ENCODE measurements around the gene ATG13.

The ATG13 gene

DNA sequence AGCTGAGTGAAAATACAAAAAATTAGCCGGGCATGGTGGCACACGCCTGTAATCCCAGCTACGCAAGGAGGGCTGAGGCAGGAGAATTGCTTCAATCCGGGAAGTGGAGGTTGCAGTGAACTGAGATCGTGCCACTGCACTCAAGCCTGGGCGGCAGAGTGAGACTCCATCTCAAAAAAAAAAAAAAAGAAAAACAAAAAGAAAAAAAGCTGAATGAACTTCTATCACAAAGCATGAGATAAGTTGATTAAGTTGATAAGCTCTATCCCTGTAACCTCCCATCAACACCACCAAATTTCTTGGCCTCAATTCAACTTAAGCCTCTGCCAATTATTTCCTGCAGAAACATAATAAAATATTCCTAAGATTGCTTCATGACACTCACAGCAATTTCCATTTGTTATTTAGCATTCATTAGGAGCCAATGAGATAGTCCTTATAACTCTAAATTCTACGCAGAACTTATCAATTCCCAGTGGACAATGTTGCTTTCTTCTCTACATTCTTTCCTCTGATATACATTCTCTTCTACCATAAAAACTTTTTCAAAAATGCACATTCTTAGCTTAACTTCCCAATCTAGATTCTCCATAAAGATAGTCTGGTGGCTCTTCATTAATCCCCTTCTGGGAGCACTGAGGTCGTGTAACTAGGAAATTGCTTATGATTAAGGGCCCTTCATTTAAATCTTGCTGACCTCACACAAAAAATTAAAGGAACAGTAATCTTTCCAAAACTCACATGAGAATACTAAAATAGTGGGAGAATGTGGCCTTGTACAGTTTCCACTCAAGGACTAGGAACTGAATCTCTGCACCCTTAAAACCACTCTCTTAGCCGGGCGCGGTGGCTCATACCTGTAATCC lies 26.4 kb upstream of the ATG13 start:
- no peak overlapping the region for H3K4me2 ChIP-seq (ENCODE audit: low read length)
- H3K79me2 ChIP-seq (ENCODE audit: low read length) = peaks cover 78% of the 10 kb centered on the region
- no peak overlapping the region for H2AFZ ChIP-seq (ENCODE audit: low read depth, low read length)
- no peak overlapping the region for H3K27ac ChIP-seq (ENCODE audit: low read length)
- no peaks in the 10 kb centered on the region for H3K9me3 ChIP-seq (ENCODE audit: insufficient read depth, low read length)
- no peak overlapping the region for H3K9ac ChIP-seq (ENCODE audit: low read length)
- peaks cover 13% of the 10 kb centered on the region for H3K4me1 ChIP-seq (ENCODE audit: low read length)
- H4K20me1 ChIP-seq (ENCODE audit: insufficient read depth, low read length) = 0 out of 2 replicates have a peak, but pooled peaks cover 10% of the 10 kb centered on the region
- TF ChIP-seq, protein P1, sequence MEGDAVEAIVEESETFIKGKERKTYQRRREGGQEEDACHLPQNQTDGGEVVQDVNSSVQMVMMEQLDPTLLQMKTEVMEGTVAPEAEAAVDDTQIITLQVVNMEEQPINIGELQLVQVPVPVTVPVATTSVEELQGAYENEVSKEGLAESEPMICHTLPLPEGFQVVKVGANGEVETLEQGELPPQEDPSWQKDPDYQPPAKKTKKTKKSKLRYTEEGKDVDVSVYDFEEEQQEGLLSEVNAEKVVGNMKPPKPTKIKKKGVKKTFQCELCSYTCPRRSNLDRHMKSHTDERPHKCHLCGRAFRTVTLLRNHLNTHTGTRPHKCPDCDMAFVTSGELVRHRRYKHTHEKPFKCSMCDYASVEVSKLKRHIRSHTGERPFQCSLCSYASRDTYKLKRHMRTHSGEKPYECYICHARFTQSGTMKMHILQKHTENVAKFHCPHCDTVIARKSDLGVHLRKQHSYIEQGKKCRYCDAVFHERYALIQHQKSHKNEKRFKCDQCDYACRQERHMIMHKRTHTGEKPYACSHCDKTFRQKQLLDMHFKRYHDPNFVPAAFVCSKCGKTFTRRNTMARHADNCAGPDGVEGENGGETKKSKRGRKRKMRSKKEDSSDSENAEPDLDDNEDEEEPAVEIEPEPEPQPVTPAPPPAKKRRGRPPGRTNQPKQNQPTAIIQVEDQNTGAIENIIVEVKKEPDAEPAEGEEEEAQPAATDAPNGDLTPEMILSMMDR (IDR thresholded peaks at IDR 0.05; ENCODE audit: low read depth, low read length) = no peak
- TF ChIP-seq EZH2phosphoT487 (IDR thresholded peaks at IDR 0.05; ENCODE audit: low read depth) = no peak
- H3K27me3 ChIP-seq (ENCODE audit: low read depth, low read length) = no peaks in the 10 kb centered on the region
- no peak overlapping the region for H3K4me3 ChIP-seq (ENCODE audit: low read length)
- peaks cover 9% of the 10 kb centered on the region for H3K36me3 ChIP-seq (replicated peaks; ENCODE audit: low read depth, low read length)

DNA sequence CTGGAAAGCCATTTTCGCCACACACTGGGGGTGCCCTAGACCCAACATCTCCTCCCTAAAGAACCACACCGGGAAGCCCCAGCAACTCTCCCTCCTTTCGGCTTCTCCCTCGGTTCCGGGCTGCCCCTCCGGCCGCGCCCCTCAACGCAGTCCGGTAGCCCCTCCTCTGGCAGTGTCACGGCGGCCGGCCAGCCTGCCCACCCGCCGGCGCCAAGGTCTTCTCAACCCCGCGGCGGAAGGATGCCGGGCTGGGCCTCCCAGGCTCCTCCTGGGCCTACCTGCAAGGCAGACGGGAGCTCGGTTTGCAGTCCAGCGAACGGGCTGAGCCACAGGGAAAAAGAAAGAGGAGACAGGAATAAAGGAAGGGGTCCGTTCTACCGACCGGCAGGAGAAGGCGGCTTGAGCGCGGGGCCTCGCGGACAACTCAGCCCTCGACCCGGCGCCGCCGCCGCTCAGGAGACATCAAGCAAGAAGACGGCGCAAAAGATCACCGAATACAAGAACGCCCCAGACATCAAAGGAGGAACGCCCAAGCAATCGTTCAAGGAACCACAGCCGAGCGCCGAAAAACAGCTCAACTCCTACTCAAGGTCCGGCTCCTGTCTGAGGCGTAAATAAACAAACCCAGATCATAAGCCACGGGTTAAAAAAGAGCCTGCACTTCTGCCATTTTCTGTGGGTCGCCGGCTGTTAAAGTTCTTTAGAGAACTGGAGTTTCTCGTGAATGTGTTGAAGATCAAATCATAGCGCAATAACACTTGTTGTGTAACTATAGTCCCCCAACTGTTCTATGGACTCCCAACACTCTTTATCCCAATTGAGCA lies 23.6 kb upstream of the ATG13 start, which contains the start of gene AMBRA1:
AMBRA1 (minus strand) TSS at position 474 of the 824 bp plus-strand sequence. CDS start 45,643 bp downstream, outside the sequence.
- Histone ChIP-seq H3K4me2 (ENCODE audit: low read length) (peak within 1 kb of the TSS; percentile 93), H3K79me2 (ENCODE audit: low read length) (peaks cover 51% of the 10 kb centered on the region), H3K4me3 (ENCODE audit: low read length) (peak within 1 kb of the TSS; percentile 87), H3K9me3 (ENCODE audit: insufficient read depth, low read length) (no peaks in the 10 kb centered on the region), H3K27ac (ENCODE audit: low read length) (peak within 1 kb of the TSS; percentile 45), H3K4me1 (ENCODE audit: low read length) (peaks cover 13% of the 10 kb centered on the region), H3K9ac (ENCODE audit: low read length) (peak within 1 kb of the TSS; percentile 82), H2AFZ (ENCODE audit: low read depth, low read length) (peak within 1 kb of the TSS; percentile 92), H4K20me1 (ENCODE audit: insufficient read depth, low read length) (0 out of 2 replicates have a peak, but pooled peaks cover 4% of the 10 kb centered on the region), H3K27me3 (ENCODE audit: low read depth, low read length) (no peaks in the 10 kb centered on the region), H3K36me3 (replicated peaks; ENCODE audit: low read depth, low read length) (no peaks in the 10 kb centered on the region)
- no peak for TF ChIP-seq EZH2phosphoT487 (IDR thresholded peaks at IDR 0.05; ENCODE audit: low read depth)
- TF ChIP-seq, protein P1 (IDR thresholded peaks at IDR 0.05; ENCODE audit: low read depth, low read length) = no peak

DNA sequence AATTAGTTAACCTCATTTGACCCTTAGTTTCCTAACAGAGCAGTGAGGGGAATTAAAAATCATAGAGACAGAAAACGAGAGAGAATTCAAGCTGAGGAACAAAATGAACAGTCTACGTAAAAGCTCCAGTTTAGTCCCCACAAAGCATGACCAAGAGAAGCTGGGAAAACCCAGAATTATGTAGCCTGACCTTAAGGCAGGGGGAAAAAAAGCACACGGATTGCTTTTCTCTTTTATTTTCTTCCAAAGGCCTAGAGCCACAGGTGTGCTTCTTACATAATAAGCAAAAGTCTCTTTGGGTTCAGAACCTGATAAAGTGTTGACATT lies 23.0 kb upstream of the ATG13 start:
- H3K4me1 ChIP-seq (ENCODE audit: low read length) = peaks cover 13% of the 10 kb centered on the region
- no peaks in the 10 kb centered on the region for H3K36me3 ChIP-seq (replicated peaks; ENCODE audit: low read depth, low read length)
- peak overlapping the region; percentile 87 for H3K4me3 ChIP-seq (ENCODE audit: low read length)
- peak overlapping the region; percentile 82 for H3K9ac ChIP-seq (ENCODE audit: low read length)
- H3K9me3 ChIP-seq (ENCODE audit: insufficient read depth, low read length) = no peaks in the 10 kb centered on the region
- peaks cover 45% of the 10 kb centered on the region for H3K79me2 ChIP-seq (ENCODE audit: low read length)
- peak overlapping the region; percentile 93 for H3K4me2 ChIP-seq (ENCODE audit: low read length)
- no peak for TF ChIP-seq EZH2phosphoT487 (IDR thresholded peaks at IDR 0.05; ENCODE audit: low read depth)
- TF ChIP-seq, protein P1 (IDR thresholded peaks at IDR 0.05; ENCODE audit: low read depth, low read length) = no peak
- H2AFZ ChIP-seq (ENCODE audit: low read depth, low read length) = peak overlapping the region; percentile 92
- peak overlapping the region; percentile 45 for H3K27ac ChIP-seq (ENCODE audit: low read length)
- H3K27me3 ChIP-seq (ENCODE audit: low read depth, low read length) = no peaks in the 10 kb centered on the region
- no peaks in the 10 kb centered on the region for H4K20me1 ChIP-seq (ENCODE audit: insufficient read depth, low read length)

DNA sequence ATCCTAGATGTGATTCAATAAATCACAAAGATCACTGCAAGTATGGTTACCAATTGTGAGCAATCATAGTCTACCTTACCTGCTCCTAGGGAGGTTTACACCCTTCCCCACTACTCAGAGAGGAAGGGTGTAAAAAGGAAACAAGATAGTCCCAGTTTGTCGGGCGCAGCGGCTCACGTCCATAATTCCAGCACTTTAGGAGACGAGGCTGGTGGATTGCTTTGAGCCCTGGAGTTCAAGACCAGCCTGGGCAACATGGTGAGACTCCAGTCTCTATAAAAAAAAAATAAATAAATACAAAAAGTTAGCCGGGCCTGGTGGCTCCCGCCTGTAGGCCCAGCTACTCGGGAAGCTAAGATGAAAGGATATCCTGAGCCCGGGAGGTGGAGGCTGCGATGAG lies 22.6 kb upstream of the ATG13 start:
- Histone ChIP-seq H3K36me3 (replicated peaks; ENCODE audit: low read depth, low read length) (no peaks in the 10 kb centered on the region), H3K79me2 (ENCODE audit: low read length) (peaks cover 41% of the 10 kb centered on the region), H3K27me3 (ENCODE audit: low read depth, low read length) (no peaks in the 10 kb centered on the region), H3K27ac (ENCODE audit: low read length) (peak overlapping the region; percentile 45; the same call in 1 of the 2 replicates), H4K20me1 (ENCODE audit: insufficient read depth, low read length) (no peaks in the 10 kb centered on the region), H3K4me2 (ENCODE audit: low read length) (peak overlapping the region; percentile 93), H3K9ac (ENCODE audit: low read length) (peak overlapping the region; percentile 82), H2AFZ (ENCODE audit: low read depth, low read length) (peak overlapping the region; percentile 92), H3K9me3 (ENCODE audit: insufficient read depth, low read length) (no peaks in the 10 kb centered on the region), H3K4me1 (ENCODE audit: low read length) (peaks cover 13% of the 10 kb centered on the region), H3K4me3 (ENCODE audit: low read length) (peak overlapping the region; percentile 87)
- TF ChIP-seq, protein P1 (IDR thresholded peaks at IDR 0.05; ENCODE audit: low read depth, low read length) = no peak
- no peak for TF ChIP-seq EZH2phosphoT487 (IDR thresholded peaks at IDR 0.05; ENCODE audit: low read depth)

Measured in OCI-LY3 (cell line).